Keratinocyte (primary cell): ENCODE data around the gene TARDBP.

ENCODE experiments used
- EZH2 ChIP-seq: IDR thresholded peaks from one replicate; pipeline ENCODE4 v1.6.1; 2012; ENCODE audit warnings: inconsistent platforms, mild to moderate bottlenecking, low read length, moderate library complexity
- TF ChIP-seq, protein P1 (sequence below), 3 experiments: IDR thresholded peaks in 1 of 3; conservative IDR thresholded peaks in 1 of 3; optimal IDR thresholded peaks in 1 of 3; 2 replicates in 2 of 3; 3 replicates in 1 of 3; pipeline versions ENCODE3 to v1.5.1; 2011; ENCODE audit warnings: low read length in 3 of 3, mild to moderate bottlenecking in 3 of 3, moderate library complexity in 2 of 3, control low read depth in 1 of 3, inconsistent platforms in 1 of 3; ENCODE audit not compliant: insufficient read depth in 2 of 3; ENCODE audit errors: extremely low read depth in 1 of 3

DNA sequence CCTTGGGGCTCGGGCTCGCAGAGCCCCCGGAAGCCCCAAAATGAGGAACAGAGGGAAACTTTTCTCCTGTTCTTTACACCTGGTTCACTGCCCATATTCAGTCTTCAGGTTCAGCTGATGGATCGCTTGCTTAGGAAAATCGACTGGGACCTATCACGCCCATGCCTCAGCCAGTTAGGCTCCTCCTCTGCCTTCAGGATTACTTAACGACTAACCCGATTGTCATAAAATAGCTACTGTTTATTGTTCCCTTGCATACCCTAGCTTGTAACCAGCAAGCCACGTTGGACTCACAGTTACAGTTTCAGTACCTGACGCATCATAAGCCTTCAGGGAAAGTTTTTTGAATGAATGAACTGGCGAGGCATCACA is 692 bp downstream of the TARDBP start:
- TF ChIP-seq, protein P1, sequence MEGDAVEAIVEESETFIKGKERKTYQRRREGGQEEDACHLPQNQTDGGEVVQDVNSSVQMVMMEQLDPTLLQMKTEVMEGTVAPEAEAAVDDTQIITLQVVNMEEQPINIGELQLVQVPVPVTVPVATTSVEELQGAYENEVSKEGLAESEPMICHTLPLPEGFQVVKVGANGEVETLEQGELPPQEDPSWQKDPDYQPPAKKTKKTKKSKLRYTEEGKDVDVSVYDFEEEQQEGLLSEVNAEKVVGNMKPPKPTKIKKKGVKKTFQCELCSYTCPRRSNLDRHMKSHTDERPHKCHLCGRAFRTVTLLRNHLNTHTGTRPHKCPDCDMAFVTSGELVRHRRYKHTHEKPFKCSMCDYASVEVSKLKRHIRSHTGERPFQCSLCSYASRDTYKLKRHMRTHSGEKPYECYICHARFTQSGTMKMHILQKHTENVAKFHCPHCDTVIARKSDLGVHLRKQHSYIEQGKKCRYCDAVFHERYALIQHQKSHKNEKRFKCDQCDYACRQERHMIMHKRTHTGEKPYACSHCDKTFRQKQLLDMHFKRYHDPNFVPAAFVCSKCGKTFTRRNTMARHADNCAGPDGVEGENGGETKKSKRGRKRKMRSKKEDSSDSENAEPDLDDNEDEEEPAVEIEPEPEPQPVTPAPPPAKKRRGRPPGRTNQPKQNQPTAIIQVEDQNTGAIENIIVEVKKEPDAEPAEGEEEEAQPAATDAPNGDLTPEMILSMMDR (optimal IDR thresholded peaks at IDR 0.05 in 1 of 3, IDR thresholded peaks at IDR 0.05 in 1 of 3, conservative IDR thresholded peaks at IDR 0.05 in 1 of 3; ENCODE audit: extremely low read depth in 1 of 3, insufficient read depth in 2 of 3, low read length in 3 of 3), result no peak
- no peak for TF ChIP-seq EZH2
